HG03135 (cell line): ENCODE results near the gene TOX3.

Source experiments
- ATAC-seq: cut with Tn5 transposase; IDR thresholded peaks from one replicate; pipeline ENCODE4 v1.9.1; 2021; ENCODE audit warnings: mild to moderate bottlenecking, moderate library complexity; ENCODE audit not compliant: unreplicated experiment

The TOX3 gene

GRCh38 chr16:52547004-52547833 lies at the start of gene TOX3:
Gene TOX3 (minus strand): TSS chr16:52547143. CDS start chr16:52546723, 420 bp downstream.
- ATAC-seq: no peak

GRCh38 chr16:52592778-52593177 lies 45.8 kb upstream of the TOX3 start:
- no peak for ATAC-seq

GRCh38 chr16:52591934-52592592 lies 45.1 kb upstream of the TOX3 start:
- ATAC-seq: no peak

DNA sequence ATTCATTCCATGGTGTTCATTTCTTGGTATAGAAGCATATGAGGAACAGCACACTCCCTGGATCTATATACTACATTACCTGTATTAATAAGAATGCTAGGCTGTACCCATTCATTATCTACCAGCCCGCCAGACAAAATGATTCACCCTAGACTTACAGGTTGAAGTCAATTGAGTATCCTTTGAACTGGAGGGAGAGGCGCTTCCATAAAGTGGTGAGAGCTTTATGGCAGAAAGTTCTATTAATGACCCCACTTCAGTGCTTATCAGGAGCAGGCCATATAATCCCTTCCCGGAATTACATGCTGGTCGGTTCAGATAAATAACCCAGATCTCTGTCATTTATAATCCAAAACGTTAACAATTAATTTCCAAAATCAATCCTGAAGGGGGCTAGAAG lies 44.5 kb upstream of the TOX3 start:
- no peak for ATAC-seq

GRCh38 chr16:52586159-52586558 lies 39.2 kb upstream of the TOX3 start:
- no peak for ATAC-seq

DNA sequence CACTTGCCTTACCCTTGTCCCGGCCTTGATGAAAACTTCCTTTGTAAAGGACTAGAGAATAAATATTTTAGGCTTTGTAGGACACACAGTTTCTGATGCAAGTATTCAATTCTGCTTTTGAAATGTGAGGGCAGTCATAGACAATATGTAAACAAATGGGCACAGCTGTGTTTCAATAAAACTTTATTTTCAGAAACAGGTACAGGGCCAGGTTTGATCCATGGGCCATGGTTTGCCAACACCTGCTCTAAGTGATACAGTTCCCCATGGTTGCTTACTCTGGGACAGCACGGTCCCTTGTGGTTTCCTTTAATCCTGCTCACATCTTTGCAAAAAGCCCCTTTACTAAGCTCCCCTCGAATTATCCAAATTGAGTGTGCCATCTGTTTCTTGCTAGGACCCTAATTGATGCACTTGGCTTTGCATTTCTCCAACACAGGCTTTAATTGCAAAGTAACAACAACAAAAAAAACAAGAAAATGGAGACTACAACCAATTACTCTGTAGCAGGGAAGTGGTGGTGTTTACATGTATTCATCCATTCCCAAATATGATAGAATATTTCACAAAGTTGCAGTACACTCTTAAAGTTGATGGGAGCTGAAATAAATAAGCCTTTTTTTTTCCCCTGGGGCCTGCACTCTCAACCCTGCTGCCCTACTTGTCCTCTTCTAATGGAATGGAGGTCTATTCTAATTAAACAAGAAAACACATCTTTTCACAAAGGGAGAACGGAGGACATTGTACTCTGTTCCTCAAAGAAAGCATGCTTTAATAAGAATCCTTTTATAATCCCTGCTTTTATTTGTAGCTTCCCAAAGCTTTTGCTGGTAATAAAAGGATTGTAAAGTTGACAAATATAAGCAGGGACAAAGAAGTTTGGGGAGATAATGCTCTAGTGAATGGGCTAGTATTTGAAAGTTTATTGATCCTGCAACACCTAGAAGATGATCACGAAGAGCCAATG lies 37.7 kb upstream of the TOX3 start:
- ATAC-seq: no peak

GRCh38 chr16:52581530-52581929 lies 34.6 kb upstream of the TOX3 start:
- ATAC-seq: no peak

GRCh38 chr16:52580488-52580887 lies 33.5 kb upstream of the TOX3 start:
- ATAC-seq: no peak

DNA sequence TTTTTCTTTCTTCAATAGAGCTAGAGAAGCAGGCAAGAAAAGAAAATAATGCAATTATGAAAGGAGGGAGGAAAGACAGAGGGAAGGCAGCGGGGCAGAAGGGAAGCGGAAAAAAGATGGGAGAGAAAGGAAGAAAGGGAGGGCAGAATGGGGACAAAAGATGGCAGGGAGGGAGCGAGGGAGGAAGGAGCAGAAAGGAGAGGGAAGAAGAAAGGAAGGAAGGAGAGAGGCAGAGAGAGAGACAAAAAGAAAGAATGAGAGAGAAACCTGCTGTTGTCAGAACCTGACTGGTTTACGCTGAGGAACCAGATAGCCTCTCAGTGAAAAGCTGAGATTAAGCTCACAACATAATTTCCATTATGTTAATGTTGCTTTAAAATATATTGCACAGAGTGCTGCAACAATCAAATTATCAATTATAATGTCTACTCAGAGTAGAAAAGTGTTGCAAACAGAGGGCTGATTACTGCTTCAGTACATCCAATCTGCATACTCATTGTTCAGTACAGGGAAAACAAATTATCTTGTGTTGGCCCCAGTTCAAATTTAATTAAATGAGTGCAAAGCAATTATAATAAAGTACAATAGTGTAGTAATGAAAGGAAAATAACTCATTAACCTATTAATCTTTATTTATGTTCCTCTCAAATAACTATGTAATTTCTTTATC lies 32.0 kb upstream of the TOX3 start:
- no peak for ATAC-seq

GRCh38 chr16:52578007-52578828 lies 31.3 kb upstream of the TOX3 start:
- no peak for ATAC-seq

- no peak for ATAC-seq
These were observed 30.3 kb upstream of the TOX3 start for GRCh38 chr16:52577130-52577706.

DNA sequence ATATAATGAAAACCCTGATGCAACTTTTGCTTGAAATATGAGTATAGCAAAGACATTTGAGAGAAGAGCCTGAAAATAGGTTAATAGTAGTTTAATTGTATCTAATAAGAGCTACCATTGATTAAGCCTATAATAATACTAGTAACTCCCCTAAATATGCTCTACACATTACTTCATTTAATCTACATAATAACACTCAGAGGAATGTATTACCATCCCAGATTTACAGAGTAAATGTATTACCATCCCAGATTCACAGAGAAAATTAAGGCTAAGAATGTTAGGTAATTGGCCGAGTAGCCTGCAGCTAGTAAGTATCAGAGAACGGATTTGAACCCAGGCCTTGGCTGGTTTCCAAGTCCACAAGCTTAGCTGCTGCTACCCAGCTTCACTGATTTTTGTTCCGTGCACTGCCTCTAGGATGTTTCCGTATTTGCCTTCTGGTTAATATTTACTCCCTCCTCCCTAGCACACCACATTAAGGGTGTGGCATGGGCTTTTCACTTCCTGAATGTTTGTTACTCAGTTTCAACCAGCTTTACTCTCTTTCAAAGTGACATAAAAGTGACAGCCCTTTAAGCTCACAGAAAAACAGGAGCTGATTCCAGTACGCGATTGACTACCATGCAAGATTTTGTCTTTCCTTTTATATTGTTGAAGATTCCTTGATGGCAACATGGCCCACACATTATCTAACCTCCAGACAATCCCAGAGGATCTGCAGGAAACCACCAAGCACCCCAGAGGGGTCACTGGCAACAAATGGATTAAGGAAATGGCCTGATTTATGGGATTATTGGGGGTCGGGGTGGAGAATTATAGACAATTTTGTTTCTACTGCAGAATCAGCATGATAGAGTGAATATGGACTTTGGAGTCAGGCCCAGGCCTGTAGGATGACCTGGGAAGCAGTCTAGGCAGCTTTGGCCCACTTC lies 26.7 kb upstream of the TOX3 start:
- peak; percentile 85 for ATAC-seq

DNA sequence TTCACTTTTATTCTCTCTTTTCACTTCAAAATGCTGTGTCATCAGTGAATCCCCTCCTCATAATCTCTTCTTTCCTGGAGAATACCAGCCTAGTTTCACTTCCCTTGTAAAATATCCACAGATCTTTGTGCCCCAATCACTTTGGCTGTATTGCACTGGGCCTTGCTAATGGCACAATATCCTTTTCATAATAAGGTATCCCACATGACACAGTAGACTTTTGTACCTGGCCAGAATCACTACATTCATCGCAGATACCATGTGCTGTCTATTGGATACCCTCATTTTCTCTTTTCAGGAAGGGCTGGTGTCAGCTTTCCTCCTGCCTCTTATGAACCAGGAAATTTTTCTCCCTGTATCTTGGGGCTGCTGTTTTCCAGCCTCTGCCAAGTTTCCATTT lies 25.7 kb upstream of the TOX3 start:
- ATAC-seq: no peak

GRCh38 chr16:52570495-52571091 lies 23.6 kb upstream of the TOX3 start:
- no peak for ATAC-seq

DNA sequence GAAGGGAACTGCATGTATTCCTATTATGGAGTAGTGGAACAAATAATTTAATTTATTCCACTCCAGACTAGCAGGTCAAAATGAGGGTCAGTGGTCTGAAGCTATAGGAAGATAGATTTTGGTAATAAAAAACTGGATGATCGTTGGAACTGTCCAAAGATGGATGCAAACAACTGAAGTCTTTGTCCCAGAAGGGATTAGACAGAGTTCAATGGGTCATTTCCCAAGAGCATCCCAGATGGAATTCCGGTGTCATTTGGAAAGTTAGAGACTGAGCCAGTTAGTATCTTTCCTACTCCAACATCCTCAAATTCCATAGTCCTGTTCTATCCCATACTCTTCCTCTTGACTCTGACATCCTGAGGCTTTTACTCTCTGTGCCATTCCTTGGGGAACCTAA lies 22.8 kb upstream of the TOX3 start:
- ATAC-seq: no peak

- no peak for ATAC-seq
These were observed 22.2 kb upstream of the TOX3 start for GRCh38 chr16:52568983-52569690.

- ATAC-seq: no peak
These were observed 21.6 kb upstream of the TOX3 start for GRCh38 chr16:52568495-52568894.
